Skin of body (tissue), 2 donors: ENCODE data around the gene CCDC3. TPM values are rescaled to one million over a fixed set of nuclear protein-coding genes. Genes with fewer than 3 reads are reported as not detected.
"Not testable (repeated sequence)": the region's sequence is repeated elsewhere in the genome, so short reads cannot be mapped to it uniquely, and the experiment has no call there.

Experiments
- DNase-seq: peaks from one replicate; lab custom pipeline; 2025; lab: John Stamatoyannopoulos, UW
- total RNA-seq: library from RNA; depleted of rRNA; stranded (reverse); fragments of >200 nt; gene quantifications from one replicate; pipeline ENCODE4 v1.2.3, GENCODE V29; 2014

CCDC3 gene
- total RNA-seq, result 36.3 TPM

DNA sequence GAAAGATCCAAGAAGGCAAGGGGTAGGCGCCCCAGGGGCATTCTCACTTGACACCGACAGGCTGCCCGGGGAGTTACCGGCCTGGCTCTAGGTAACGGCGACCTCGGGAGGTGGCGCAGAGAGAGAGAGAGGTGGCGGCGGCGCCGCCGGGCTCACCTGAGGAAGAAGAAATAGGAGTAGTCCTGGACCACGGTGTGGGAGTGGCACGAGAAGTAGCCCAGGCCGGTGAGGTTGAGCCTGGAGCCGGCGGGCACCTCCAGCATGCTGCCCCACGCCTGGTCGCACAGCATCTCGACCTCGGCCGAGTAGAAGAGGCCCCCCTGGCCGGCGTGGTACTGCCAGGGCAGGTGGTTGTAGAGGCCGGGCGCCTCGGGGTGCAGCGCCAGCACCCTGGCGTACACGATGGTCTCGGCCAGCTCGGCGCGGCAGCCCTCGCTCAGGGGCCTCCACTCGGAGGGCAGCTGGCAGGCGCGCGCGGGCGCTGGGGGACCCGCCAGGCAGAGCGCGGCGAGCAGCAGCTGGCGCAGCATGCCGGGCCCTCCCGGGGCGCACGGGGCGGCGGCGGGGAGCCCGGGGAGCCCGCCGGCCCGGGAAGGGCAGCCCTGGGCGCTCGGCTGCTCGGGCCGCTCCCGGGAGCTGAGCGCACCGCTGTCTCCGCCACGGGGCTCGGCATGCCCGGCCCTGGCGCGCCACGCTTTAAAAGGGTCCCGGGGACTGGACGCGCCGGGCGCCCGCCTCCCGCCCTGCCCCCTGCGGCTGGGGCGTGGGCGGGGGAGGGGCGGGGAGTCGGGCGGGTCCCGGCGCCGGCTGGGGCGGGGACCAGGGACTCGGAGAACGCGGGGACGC, at the start of gene CCDC3:
CCDC3 (minus strand) TSS at position 673 of the 846 bp plus-strand sequence; CDS start at position 530, 143 bp downstream.
- DNase-seq, result no peak

DNA sequence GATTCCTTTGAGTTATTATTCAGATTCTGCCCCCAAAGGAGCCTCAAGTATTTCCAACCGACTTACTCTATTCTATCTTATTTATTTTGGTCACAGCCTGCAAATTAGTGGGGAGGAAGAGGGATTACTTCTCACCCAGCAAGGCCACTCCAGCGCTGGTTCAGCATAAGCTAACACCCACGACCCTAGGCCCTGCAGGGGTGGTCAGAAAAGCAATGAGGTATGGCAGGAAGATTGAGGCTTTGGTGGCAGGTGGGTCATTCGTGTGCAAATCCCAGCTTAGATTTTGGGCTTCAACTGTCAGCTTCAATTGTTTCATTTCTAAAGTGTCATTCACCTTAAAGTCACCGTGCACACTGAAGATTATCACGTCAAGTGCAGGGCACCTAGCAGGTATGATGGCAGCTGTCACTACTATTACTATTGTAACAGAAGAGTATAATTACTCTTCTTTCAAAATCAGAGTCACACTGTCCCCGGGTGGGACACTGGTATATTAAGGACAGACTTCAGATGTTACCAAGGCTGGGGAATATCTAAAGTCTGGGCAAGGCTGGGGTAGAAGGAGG, 49.7 kb upstream of the CCDC3 start:
- DNase-seq, result no peak

DNA sequence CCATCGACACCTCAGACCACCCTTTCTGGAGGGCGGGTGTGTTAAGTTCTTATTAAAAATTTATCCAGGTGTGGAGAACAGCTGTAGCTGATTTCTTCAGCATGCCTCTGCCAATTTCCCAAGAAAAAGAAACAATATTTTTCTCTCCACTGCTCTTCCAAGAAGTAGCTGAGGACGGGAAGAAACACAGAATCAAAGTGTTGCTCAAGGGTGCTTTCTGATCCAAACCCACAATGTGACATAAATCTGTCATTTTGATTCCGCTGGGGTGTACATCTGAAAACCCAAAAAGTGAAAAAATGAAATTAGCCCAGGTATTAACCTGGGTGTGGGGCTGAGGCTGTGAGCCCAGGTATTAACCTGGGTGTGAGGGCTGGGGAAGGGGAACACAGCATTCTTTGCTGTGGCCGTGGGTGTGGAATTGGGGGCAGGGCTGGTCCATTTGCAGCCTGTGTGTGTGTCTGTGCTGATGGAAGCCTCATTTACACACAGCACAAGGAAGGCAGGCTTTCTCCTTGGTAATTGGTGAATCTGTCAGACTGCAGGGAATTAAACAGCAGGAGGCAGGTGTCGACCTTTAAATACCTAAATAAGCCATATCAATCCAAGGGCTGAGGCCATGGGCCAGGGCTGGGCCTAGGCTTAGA, 48.4 kb upstream of the CCDC3 start:
- no peak for DNase-seq

DNA sequence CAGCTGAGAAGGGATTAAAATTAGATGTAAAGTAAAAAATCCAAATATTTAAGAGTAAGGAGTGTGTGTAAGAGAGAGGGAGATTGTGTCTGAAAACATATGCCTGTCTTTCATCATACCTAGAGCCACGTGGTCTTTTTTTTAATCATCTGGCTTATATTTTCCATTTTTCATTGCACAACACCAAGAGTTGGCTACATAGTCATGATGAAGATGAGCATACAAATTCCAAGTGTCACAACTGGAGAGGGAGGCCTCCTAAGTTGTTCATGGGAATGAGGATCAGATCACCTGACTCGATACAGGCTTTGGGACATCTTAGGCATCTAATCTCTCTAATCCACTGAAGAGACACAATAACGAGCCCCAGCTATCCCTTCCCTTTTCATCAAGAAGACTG, 47.2 kb upstream of the CCDC3 start:
- DNase-seq, result no peak

DNA sequence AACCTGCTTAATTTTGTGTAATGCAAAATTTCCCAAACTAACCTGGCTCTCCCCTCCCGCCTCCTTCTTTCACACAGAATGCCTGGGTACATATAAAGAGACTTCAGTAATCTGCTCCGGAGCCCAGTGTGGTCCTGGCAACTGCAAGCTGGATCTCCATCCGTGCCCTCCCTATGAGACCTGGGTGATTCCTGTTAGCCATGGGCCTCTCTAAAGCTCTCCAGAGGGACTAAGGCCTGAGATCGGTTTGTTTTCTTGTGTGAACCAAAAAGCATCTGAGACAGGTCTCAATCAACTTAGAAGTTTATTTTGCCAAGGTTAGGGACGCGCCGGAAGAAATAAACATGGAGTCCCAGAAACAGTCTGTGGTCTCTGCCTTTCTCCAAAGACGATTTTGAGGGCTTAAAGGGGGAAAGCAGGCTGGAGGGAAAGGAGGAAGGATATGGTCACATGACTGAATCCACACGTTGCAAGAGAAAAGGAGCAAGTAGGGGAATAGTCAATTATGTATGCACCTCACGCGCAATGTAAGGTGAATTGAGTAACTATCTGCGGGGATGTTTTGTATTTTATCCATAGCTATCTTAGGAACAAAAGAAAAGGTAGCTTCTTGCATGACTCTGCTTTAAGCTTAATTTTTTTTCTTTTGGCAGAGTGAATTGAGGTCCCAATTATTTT, 46.2 kb upstream of the CCDC3 start:
- DNase-seq, result no peak

DNA sequence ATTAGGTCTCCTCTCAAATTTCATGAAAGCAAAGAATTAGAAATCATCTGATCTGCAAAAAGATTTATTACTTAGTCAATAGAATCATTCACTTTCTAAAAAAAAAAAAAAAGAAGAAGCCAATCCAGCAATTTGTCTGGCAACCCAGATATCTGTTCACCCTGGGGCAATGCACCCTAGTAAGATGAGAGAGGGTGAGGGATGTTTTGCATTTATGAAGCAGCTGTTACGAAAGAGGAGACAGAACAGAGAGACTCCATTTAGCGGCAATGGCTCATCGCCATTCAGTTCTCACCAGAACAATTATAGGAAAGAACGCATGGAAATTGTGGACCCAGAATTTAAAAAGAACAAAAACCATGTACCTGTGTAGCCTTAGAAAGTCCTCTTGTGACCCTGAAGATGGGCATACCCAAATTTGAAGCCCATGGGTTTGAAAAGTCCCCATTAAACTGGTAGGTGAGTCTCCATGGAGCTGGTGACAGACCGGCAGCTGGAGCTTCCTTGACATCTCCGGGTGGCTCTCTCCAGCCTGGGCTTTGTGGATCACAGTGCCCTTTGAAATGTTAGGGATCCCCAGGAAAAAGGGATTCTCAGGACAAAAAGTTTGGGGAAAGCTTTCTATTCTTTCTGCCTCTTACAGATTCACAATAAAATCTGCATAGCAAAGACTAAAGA, 45.5 kb upstream of the CCDC3 start:
- DNase-seq, result peak; percentile 62

DNA sequence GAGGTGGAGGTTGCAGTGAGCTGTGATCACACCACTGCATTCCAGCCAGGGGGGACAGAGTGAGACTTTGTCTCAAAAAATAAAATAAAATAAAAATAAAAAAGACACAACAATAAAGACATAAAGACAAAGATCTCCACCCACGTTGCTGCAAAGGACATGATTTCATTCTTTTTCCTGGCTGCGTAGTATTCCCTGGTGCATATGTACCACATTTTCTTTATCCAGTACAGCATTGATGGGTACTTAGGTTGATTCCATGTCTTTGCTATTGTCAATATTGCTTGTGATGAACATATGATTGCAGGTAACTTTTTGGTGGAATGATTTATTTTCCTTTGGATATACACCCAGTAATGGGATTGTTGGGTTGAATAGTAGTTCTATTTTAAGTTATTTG, 42.0 kb upstream of the CCDC3 start:
- no peak for DNase-seq

DNA sequence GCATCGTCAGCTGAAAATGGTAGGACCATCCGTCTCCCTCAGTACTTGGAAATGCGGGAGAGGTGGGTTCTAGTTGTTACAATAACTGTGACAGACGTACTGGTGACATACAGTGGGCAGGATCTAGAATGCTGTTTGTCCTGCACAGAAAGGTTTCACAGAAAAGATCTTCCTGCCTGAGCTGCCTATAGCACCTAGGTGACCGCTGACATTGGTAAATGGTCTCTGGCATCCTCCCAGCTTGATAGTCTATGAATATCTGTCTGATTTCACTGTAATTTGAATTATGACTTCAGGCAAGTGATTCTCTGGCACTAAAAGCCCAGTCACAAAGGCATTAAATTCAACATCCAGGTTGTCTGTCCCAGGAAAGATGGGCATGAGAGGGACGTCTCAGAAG, 38.2 kb upstream of the CCDC3 start:
- no peak for DNase-seq

DNA sequence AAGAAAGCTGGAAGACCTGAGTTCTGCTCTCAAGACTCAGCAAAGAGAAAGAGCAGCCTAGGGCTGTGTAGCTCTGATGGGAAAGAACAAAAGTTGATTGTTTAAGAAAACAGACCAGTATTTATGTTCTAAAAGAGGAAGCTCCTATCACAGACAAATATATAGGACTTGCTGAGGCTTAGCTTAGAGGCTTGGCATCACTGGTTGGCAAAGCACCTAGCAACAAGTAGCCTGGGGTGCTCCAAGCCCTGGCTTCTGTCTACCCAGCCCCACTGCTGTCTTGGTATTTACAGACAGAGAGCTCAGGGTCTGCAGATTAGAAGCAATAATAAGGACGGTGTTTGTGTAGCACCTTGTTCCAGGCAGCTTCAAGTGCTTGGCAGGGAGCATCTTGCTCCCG, 36.9 kb upstream of the CCDC3 start:
- no peak for DNase-seq

DNA sequence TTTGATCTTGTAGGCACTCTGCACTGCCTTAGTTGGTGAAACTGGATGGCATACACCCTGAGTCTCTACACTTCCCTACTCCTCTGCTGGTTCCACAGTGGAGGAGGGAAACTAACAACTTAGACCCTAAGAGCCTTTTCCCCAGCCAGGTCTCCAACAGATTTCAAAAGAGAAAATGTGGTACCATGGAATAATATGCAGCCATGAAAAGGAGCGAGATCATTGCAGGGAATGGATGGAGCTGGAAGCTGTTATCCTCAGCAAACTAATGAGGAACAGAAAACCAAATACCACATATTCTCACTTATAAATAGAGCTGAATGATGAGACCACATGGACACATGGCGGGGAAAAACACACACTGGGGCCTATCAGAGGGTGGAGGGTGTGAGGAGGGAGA, 36.3 kb upstream of the CCDC3 start:
- no peak for DNase-seq

DNA sequence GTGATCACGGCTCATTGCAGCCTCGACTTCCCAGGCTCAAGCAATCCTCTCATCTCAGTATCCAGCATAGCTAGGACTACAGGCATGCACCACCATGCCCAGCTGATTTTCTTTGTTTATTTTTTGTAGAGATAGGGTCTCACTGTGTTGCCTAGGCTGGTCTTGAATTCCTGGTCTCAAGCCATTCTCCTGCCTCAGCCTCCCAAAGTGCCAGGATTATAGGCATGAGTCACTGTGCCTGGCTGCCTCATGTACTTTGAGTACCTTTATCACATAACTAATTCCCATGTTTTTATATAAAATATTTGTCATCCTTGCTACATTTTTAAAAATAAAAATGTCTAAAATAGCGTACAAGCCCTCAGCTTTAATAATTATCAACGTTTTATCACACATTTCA, 35.3 kb upstream of the CCDC3 start:
- no peak for DNase-seq

DNA sequence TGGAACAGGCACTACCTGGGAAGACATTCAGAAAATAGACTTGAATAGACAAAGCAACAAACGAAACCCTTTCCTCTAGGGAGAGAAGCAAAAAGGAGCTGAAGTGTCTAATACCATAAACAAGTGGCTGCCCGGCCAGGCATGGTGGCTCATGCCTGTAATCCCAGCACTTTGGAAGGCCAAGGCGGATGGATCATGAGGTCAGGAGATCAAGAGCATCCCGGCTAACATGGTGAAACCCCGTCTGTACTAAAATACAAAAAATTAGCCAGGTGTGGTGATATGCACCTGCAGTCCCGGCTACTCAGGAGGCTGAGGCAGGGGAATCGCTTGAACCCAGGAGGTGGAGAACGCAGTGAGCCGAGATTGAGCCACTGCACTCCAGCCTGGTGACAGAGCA, 34.2 kb upstream of the CCDC3 start:
- DNase-seq, result not testable (repeated sequence)

DNA sequence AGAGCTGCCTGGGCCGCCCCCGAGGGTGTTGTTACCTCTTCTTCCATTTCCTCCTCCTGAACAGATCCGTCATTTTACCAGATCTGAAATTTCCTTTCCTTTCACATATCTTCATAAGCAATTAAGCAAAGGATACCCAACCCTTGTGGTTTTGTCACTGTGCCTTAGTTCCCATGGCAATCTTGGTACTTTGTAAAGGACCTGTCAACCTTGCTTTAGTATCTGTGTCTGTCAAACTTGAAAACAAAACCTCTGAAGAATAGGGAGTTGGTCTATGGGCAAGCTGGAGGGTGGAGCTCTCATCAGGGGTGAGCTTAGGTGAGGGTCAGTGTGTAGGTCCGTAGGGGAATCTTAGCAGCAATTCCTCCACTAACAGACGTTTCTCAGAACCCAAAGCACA, 25.4 kb upstream of the CCDC3 start:
- DNase-seq, result no peak

DNA sequence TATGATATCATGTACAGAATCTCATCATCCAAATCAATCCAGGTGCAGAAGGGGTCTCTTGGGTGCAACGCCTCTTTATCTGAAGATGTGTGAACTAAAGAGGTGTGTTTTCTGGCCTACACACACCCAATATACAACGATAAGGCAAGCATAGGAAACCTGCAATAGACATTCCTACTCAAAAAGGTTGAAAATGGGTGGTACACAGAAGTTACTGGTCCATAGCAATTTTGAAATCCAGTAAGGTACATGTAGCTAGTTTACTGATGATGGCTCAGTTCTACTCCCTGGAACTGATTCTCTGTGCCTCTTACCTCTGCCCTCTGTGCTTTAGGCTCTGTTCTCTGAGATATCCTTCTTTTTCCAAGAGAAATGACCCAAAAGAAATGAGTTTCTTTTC, 22.2 kb upstream of the CCDC3 start:
- no peak for DNase-seq

DNA sequence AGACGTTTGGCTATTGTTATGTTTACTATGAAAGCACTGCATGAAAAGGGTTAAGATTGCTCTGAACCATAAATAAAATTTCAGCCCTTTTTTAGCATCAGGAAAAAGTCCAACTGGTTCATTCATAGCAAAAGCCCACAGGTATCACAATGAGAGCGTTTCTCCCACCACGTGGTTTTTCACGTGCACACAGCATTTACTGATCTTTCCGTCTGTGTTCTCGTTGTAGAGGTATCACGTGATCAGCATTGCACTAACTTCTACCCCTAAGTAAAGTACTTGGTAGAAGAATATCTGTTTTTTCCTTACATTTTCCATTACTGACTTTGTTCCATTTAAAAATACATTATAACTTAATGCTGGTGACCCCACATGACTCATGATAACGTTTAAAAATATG, 17.8 kb upstream of the CCDC3 start:
- DNase-seq, result no peak

DNA sequence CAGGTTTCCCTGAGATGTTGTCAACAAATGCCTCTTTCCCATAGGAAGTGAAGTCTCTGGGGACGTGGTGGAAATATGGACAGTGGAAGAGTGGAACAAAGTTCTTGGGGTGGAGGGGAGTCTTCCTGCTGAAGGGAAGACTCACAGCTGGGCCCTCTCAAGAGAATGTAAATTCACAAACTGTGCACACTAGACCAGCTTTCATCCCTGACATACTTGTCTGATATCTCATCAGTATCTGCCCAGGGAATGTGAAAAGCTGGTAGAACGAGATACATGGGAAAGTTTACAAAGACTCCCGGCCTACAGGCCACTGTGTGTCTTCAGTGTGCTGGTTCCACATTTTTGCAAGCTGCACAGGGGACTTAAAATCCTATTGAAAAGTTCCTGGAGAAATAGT, 16.7 kb upstream of the CCDC3 start:
- no peak for DNase-seq

DNA sequence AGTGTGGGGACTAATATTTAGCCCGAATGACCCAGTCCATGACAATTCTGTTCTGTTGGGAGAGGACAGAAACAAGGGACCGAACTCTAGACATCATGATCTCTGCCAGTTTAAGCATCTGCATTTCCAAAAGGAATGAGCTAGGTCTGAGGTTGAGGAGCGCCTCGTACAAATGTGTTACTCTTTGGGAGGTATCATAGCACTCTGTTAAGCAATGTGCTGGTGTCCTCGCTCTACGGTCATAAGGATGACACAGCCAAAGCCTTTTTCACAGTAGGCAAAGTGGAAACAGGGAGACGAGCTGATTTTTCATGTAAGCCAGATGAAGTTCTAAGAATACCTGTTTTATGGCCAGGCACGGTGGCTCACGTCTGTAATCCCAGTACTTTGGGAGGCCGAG, 15.4 kb upstream of the CCDC3 start:
- no peak for DNase-seq

DNA sequence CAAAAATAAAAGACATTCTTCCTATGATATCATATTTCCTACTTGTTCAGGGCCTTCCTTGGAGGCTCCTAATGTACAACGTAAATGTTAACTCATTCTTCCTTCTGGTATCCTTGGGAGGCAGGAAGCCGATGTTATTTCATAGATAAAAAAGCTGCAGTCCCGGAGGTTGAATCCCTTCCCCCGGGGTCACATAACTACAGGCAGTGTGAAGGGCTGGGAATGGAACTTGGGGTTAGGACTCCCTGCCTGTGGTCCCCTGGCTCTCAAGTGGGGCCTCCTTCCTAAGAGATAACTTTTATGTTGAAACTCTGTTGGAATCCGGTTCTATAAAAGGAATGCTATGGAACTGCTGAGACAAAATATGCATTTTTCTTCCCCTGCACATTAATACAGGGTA, 14.9 kb upstream of the CCDC3 start:
- DNase-seq, result no peak

DNA sequence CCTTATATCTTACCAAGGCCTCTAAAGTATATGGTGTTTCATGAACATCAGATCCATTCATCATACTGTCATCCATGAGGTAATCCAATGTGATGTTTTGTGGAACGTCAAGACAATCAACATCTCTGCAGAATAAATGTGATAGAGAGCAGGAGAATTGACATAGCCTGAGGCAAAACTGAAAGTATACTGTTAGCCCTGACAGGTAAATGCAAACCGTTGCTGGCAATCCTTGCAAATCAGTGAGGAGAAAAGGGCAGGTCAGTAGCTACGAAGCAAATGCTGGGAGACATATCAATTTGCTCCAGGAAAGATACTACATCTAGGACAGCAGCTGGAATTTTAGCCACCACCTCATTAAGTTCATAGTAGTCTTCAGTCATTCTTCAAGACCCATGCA, 4.5 kb upstream of the CCDC3 start:
- no peak for DNase-seq

DNA sequence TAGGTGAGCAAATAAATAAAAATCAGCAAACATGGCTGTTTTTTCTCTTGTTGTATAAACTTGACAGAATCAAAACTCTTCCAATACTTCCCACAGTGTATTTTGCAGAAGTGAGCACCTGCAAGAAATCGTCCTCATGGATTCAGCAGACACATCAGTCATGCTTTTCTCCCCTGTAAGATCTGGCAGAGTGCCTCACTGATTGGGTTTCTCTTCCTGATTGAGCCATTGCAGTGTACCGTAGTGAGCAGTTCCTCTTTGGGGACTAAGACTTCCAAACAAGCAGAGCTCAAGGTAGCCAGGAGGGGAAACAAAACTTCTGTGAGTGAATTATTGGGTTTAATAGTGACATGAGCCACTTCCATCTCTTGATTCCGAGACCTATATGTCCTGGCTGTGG, 2.2 kb upstream of the CCDC3 start:
- DNase-seq, result no peak

DNA sequence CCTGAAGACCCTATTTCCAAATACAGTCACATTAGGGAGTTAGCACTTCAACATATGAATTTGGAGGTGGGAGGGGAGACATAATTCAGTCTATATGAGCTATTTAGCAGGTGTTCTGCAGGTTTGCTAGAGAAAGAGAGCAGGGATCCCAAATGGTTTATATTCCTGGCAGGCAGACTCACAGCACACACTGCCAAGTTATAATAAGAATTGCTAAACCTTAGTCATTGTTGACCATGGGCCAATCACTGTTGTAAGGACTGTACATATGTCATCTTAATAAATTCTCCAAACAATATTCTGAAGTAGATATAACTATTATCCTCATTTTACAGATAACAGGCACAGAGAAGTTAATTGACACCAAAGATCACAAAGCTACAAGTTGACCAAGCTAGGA, 1.5 kb upstream of the CCDC3 start:
- peak; percentile 23 for DNase-seq

DNA sequence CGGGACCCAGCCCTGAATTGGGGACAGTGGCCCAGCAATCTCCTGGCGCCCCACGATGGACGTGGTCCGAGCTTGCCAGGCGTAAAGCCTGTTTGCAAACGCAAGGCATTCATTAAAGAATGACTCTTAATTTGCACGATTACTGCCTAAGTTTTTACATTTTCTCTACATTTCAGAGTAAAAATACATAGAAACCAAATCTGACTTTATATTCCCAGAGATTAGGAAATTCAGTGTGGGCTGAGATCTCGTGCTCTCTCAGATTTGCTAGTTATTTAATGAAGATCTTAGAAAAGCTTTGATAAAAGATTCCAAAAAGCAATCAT, 337 bp upstream of the CCDC3 start:
- DNase-seq, result no peak
